HFF-Myc (cell line): Measurements from ENCODE around the gene CCDC192.
A peak's percentile ranks its signal among the peaks of the same experiment; 100 is the strongest.

Experiments used
- DNase-seq: peaks from one replicate; pipeline ENCODE4 v3.0.0-alpha.2; 2011; ENCODE audit warnings: low read depth; ENCODE audit errors: extremely low read depth
- H3K4me3 ChIP-seq: replicated peaks from 2 replicates; pipeline ENCODE4 v1.5.1; 2011; ENCODE audit warnings: low read depth, mild to moderate bottlenecking, control low read depth, low read length
- CTCF ChIP-seq: IDR thresholded peaks from 2 replicates; pipeline ENCODE4 v1.5.1; 2012; ENCODE audit warnings: mild to moderate bottlenecking, low read depth, low read length, control low read depth; ENCODE audit errors: missing control alignments

The CCDC192 gene

GRCh38 chr5:127870914-127871313 is 167.7 kb downstream of the CCDC192 start:
- H3K4me3 ChIP-seq = no peak overlapping the region
- TF ChIP-seq CTCF = no peak
- DNase-seq = no peak

- H3K4me3 ChIP-seq = no peak overlapping the region
- no peak for TF ChIP-seq CTCF
- no peak for DNase-seq
Observed at GRCh38 chr5:127871503-127872153, 168.4 kb downstream of the CCDC192 start.

GRCh38 chr5:127872494-127872893 is 169.3 kb downstream of the CCDC192 start:
- no peak for TF ChIP-seq CTCF
- DNase-seq = no peak
- no peak overlapping the region for H3K4me3 ChIP-seq

- peak; percentile 33 for TF ChIP-seq CTCF
- no peak overlapping the region for H3K4me3 ChIP-seq
- DNase-seq = peak; percentile 47
Observed at GRCh38 chr5:127875235-127876021, 172.2 kb downstream of the CCDC192 start.

GRCh38 chr5:127876384-127876783 is 173.2 kb downstream of the CCDC192 start:
- no peak for TF ChIP-seq CTCF
- no peak for DNase-seq

GRCh38 chr5:127878174-127878750 is 175.1 kb downstream of the CCDC192 start:
- DNase-seq = peak; percentile 17
- TF ChIP-seq CTCF = peak; percentile 60
- no peak overlapping the region for H3K4me3 ChIP-seq

More at GRCh38 chr5:127876384-127876783, 173.2 kb downstream of the CCDC192 start:
- no peak overlapping the region for H3K4me3 ChIP-seq
